Liver (tissue), 9 donors: ENCODE measurements around the gene CRISP3. TPM values are rescaled to one million over a fixed set of nuclear protein-coding genes. Genes with fewer than 3 reads are reported as not detected.

Source experiments
- DNase-seq: peaks from one replicate; pipeline ENCODE4 v3.0.0-alpha.2; 2017; ENCODE audit warnings: low spot score
- H3K27ac ChIP-seq, 2 donors: one replicate each; pipeline ENCODE4 v1.7.0; 2013; ENCODE audit warnings: inconsistent platforms in 2 of 2, low read length in 2 of 2, control low read depth in 1 of 2, low read depth in 1 of 2, mild to moderate bottlenecking in 1 of 2
- H3K27me3 ChIP-seq, 4 donors: one replicate each; pipeline versions ENCODE4 v1.6.1 to v1.7.0; 2013; ENCODE audit warnings: low read length in 3 of 4, inconsistent platforms in 1 of 4, mild to moderate bottlenecking in 1 of 4, moderate library complexity in 1 of 4; ENCODE audit not compliant: control insufficient read depth in 4 of 4, insufficient read depth in 4 of 4
- H3K36me3 ChIP-seq, 4 donors: one replicate each; pipeline versions ENCODE4 v1.6.1 to v1.7.0; 2013; ENCODE audit warnings: low read length in 3 of 4, mild to moderate bottlenecking in 3 of 4, low read depth in 1 of 4, moderate library complexity in 1 of 4; ENCODE audit not compliant: control insufficient read depth in 4 of 4, insufficient read depth in 3 of 4
- H3K4me1 ChIP-seq, 4 donors: one replicate each; pipeline versions ENCODE4 v1.6.1 to v1.7.0; 2013; ENCODE audit warnings: low read length in 3 of 4, mild to moderate bottlenecking in 3 of 4, moderate library complexity in 1 of 4; ENCODE audit not compliant: control insufficient read depth in 4 of 4, insufficient read depth in 4 of 4
- H3K4me3 ChIP-seq, 3 donors: one replicate each; pipeline versions ENCODE4 v1.6.1 to v1.7.0; 2013; ENCODE audit warnings: low read length in 3 of 3, control low read depth in 1 of 3, low read depth in 1 of 3, mild to moderate bottlenecking in 1 of 3
- H3K9ac ChIP-seq, 2 donors: one replicate each; pipeline ENCODE4 v1.7.0; 2013; ENCODE audit warnings: low read length in 2 of 2, mild to moderate bottlenecking in 2 of 2, moderate library complexity in 2 of 2, control low read depth in 1 of 2, low read depth in 1 of 2
- H3K9me3 ChIP-seq, 4 donors: one replicate each; pipeline versions ENCODE4 v1.6.1 to v1.7.0; 2013; ENCODE audit warnings: low read length in 3 of 4; ENCODE audit not compliant: control insufficient read depth in 4 of 4
- FOXA1 ChIP-seq: IDR thresholded peaks from 2 replicates; pipeline ENCODE4 v1.6.1; 2016; ENCODE audit warnings: antibody characterized with exemption
- FOXA2 ChIP-seq: IDR thresholded peaks from 2 replicates; pipeline ENCODE4 v1.6.1; 2016; ENCODE audit warnings: antibody characterized with exemption
- GABPA ChIP-seq, 2 donors: IDR thresholded peaks in 1 of 2; conservative IDR thresholded peaks in 1 of 2; 2 replicates each; pipeline ENCODE4 v1.6.1; 2016; ENCODE audit warnings: antibody characterized with exemption in 2 of 2, mild to moderate bottlenecking in 1 of 2, moderate library complexity in 1 of 2
- HNF4G ChIP-seq: IDR thresholded peaks from 2 replicates; pipeline ENCODE4 v1.6.1; 2016; ENCODE audit warnings: antibody characterized with exemption
- JUND ChIP-seq, 2 donors: IDR thresholded peaks; 2 replicates each; pipeline ENCODE4 v1.6.1; 2016; ENCODE audit warnings: antibody characterized with exemption in 2 of 2
- NR2F2 ChIP-seq: IDR thresholded peaks from 2 replicates; pipeline ENCODE4 v1.6.1; 2016; ENCODE audit warnings: antibody characterized with exemption
- RAD21 ChIP-seq, 2 donors: IDR thresholded peaks; 2 replicates each; pipeline ENCODE4 v1.6.1; 2016; ENCODE audit warnings: antibody characterized with exemption in 2 of 2, mild to moderate bottlenecking in 2 of 2
- SP1 ChIP-seq: IDR thresholded peaks from 2 replicates; pipeline ENCODE4 v1.6.1; 2018; ENCODE audit warnings: antibody characterized with exemption, mild to moderate bottlenecking
- TAF1 ChIP-seq: conservative IDR thresholded peaks from 2 replicates; pipeline ENCODE4 v1.6.1; 2016; ENCODE audit warnings: antibody characterized with exemption, mild to moderate bottlenecking
- YY1 ChIP-seq: IDR thresholded peaks from 2 replicates; pipeline ENCODE4 v1.6.1; 2016; ENCODE audit warnings: antibody characterized with exemption, mild to moderate bottlenecking
- WGBS: extraction: QIAGEN DNeasy Blood & Tissue Kit; methylation state at CpG from one replicate; pipeline ENCODE4 v1.1.7; 2013; 5-methylcytosine and 5-hydroxymethylcytosine counted together
- polyA plus RNA-seq, 2 donors: library from polyadenylated mRNA; stranded (reverse) in 1 of 2; unstranded in 1 of 2; fragments of 200-250 nt in 1 of 2; fragments of >200 nt in 1 of 2; fragmentation: Nextera tagmentation in 1 of 2; extraction: Ambion mirVana in 1 of 2; gene quantifications; one replicate each; pipeline versions ENCODE4 v1.2.1 to v1.2.3, GENCODE V29; 2013 to 2015
- total RNA-seq, 2 donors: library from RNA; depleted of rRNA; stranded (reverse); fragments of >200 nt; gene quantifications; one replicate each; pipeline ENCODE4 v1.2.3, GENCODE V29; 2014
- TF ChIP-seq, protein P1 (sequence below): IDR thresholded peaks from 2 replicates; pipeline ENCODE4 v1.6.1; 2016; ENCODE audit warnings: antibody characterized with exemption
- TF ChIP-seq, protein P2 (sequence below): IDR thresholded peaks from 2 replicates; pipeline ENCODE4 v1.6.1; 2016; ENCODE audit warnings: antibody characterized with exemption, mild to moderate bottlenecking
- TF ChIP-seq, protein P3 (sequence below): IDR thresholded peaks from 2 replicates; pipeline ENCODE4 v1.6.1; 2016; ENCODE audit warnings: antibody characterized with exemption
- TF ChIP-seq, protein P4 (sequence below): fragments of 150-350 bp; IDR thresholded peaks from 2 replicates; pipeline ENCODE4 v1.5.1; 2017; ENCODE audit warnings: improper control_type of control experiment, low read depth, low read length; ENCODE audit not compliant: missing input control
- TF ChIP-seq, protein P5 (sequence below): IDR thresholded peaks from 2 replicates; pipeline ENCODE4 v1.6.1; 2016; ENCODE audit warnings: antibody characterized with exemption
- donor health status: healthy.
- donor health status: healthy.
- donor health status: healthy.
- donor health status: healthy.
- donor health status: healthy.

The CRISP3 gene
- total and polyA plus RNA-seq, 4 donors, result 0.08 to 1.1 (median 0.33) TPM; not detected in 1

DNA sequence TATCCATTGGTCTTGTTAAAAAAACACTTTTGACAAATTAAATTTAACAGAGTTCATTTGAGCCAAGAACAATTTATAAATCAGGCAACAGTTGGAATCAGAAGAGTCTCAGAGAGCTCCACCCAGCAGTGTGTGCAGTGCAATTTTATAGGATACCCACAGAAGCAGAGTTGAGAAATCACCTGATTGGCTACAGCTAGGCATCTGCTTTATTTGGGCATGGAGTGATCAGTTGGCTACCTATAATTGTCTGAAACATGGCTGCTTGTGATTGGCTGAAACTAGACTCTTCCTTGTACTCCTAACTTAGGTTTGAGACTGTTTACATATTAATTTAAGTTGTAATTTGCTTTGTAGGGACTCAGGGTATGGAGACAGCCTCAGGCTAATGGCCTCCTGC is 30.9 kb upstream of the CRISP3 start:
- no peak overlapping the region for H3K4me3 ChIP-seq
- DNase-seq, result no peak

DNA sequence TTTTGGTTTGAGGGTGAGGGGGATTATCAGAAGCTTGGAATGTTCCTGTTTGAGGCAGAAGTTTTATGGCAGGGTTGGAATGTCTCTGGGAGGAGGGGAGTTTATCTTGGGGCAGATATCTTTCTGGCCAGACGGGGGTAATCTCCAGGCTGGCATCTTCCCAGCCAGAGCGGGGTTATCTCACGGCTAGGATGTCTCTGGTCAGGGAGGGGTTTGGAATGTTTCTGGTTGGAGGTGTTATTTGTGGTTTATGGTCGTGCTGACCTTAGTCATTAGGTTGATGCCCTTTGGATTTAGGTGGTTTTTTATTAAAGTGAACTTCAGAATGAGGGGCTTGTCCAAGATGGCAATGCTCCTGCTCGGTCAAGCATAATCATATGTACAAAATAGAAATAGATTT is 28.1 kb upstream of the CRISP3 start:
- no peak overlapping the region for H3K4me3 ChIP-seq
- peaks cover 0 to 3% (median under 1%) of the 10 kb centered on the region in 4 donors for H3K4me1 ChIP-seq
- no peaks in the 10 kb centered on the region for H3K27me3 ChIP-seq
- no peak for DNase-seq
- no peaks in the 10 kb centered on the region for H3K36me3 ChIP-seq
- no peaks in the 10 kb centered on the region for H3K9me3 ChIP-seq
- H3K27ac ChIP-seq, result no peak overlapping the region
- H3K9ac ChIP-seq, result no peak overlapping the region
- 55% methylated on average over 5 of the region's 5 CpGs for WGBS
- TF ChIP-seq GABPA (IDR thresholded peaks at IDR 0.05 in 1 of 2, conservative IDR thresholded peaks at IDR 0.05 in 1 of 2), result no peak
- TF ChIP-seq, protein P1, sequence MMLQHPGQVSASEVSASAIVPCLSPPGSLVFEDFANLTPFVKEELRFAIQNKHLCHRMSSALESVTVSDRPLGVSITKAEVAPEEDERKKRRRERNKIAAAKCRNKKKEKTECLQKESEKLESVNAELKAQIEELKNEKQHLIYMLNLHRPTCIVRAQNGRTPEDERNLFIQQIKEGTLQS, result no peak
- no peak for TF ChIP-seq YY1
- TF ChIP-seq FOXA2, result no peak
- TF ChIP-seq, protein P2, sequence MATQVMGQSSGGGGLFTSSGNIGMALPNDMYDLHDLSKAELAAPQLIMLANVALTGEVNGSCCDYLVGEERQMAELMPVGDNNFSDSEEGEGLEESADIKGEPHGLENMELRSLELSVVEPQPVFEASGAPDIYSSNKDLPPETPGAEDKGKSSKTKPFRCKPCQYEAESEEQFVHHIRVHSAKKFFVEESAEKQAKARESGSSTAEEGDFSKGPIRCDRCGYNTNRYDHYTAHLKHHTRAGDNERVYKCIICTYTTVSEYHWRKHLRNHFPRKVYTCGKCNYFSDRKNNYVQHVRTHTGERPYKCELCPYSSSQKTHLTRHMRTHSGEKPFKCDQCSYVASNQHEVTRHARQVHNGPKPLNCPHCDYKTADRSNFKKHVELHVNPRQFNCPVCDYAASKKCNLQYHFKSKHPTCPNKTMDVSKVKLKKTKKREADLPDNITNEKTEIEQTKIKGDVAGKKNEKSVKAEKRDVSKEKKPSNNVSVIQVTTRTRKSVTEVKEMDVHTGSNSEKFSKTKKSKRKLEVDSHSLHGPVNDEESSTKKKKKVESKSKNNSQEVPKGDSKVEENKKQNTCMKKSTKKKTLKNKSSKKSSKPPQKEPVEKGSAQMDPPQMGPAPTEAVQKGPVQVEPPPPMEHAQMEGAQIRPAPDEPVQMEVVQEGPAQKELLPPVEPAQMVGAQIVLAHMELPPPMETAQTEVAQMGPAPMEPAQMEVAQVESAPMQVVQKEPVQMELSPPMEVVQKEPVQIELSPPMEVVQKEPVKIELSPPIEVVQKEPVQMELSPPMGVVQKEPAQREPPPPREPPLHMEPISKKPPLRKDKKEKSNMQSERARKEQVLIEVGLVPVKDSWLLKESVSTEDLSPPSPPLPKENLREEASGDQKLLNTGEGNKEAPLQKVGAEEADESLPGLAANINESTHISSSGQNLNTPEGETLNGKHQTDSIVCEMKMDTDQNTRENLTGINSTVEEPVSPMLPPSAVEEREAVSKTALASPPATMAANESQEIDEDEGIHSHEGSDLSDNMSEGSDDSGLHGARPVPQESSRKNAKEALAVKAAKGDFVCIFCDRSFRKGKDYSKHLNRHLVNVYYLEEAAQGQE, result no peak
- TF ChIP-seq JUND (IDR thresholded peaks at IDR 0.05), result no peak
- TF ChIP-seq, protein P3, sequence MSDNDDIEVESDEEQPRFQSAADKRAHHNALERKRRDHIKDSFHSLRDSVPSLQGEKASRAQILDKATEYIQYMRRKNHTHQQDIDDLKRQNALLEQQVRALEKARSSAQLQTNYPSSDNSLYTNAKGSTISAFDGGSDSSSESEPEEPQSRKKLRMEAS, result no peak
- TF ChIP-seq FOXA1, result no peak
- no peak for TF ChIP-seq NR2F2
- TF ChIP-seq RAD21 (IDR thresholded peaks at IDR 0.05), result no peak
- TF ChIP-seq, protein P4, sequence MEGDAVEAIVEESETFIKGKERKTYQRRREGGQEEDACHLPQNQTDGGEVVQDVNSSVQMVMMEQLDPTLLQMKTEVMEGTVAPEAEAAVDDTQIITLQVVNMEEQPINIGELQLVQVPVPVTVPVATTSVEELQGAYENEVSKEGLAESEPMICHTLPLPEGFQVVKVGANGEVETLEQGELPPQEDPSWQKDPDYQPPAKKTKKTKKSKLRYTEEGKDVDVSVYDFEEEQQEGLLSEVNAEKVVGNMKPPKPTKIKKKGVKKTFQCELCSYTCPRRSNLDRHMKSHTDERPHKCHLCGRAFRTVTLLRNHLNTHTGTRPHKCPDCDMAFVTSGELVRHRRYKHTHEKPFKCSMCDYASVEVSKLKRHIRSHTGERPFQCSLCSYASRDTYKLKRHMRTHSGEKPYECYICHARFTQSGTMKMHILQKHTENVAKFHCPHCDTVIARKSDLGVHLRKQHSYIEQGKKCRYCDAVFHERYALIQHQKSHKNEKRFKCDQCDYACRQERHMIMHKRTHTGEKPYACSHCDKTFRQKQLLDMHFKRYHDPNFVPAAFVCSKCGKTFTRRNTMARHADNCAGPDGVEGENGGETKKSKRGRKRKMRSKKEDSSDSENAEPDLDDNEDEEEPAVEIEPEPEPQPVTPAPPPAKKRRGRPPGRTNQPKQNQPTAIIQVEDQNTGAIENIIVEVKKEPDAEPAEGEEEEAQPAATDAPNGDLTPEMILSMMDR, result no peak
- no peak for TF ChIP-seq TAF1
- TF ChIP-seq, protein P5, sequence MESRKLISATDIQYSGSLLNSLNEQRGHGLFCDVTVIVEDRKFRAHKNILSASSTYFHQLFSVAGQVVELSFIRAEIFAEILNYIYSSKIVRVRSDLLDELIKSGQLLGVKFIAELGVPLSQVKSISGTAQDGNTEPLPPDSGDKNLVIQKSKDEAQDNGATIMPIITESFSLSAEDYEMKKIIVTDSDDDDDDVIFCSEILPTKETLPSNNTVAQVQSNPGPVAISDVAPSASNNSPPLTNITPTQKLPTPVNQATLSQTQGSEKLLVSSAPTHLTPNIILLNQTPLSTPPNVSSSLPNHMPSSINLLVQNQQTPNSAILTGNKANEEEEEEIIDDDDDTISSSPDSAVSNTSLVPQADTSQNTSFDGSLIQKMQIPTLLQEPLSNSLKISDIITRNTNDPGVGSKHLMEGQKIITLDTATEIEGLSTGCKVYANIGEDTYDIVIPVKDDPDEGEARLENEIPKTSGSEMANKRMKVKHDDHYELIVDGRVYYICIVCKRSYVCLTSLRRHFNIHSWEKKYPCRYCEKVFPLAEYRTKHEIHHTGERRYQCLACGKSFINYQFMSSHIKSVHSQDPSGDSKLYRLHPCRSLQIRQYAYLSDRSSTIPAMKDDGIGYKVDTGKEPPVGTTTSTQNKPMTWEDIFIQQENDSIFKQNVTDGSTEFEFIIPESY, result no peak

More for the DNA sequence above, 30.9 kb upstream of the CRISP3 start:
- Histone ChIP-seq H3K9ac (no peak overlapping the region), H3K9me3 (no peaks in the 10 kb centered on the region), H3K36me3 (no peaks in the 10 kb centered on the region), H3K27ac (no peak overlapping the region), H3K27me3 (no peaks in the 10 kb centered on the region), H3K4me1 (no peaks in the 10 kb centered on the region)
- TF ChIP-seq FOXA1 (no peak), HNF4G (no peak), RAD21 (IDR thresholded peaks at IDR 0.05) (no peak), SP1 (no peak), YY1 (no peak)
- TF ChIP-seq, protein P2, result no peak
- TF ChIP-seq, protein P4, result no peak
